Measurements from ENCODE around the gene DUS1L. TPM values are rescaled to one million over a fixed set of nuclear protein-coding genes. Genes with fewer than 3 reads are reported as not detected.

Gene DUS1L
- polyA plus RNA-seq, 1 of the 3 experiments (the other 2 are of a cell fraction): 163 TPM

DNA sequence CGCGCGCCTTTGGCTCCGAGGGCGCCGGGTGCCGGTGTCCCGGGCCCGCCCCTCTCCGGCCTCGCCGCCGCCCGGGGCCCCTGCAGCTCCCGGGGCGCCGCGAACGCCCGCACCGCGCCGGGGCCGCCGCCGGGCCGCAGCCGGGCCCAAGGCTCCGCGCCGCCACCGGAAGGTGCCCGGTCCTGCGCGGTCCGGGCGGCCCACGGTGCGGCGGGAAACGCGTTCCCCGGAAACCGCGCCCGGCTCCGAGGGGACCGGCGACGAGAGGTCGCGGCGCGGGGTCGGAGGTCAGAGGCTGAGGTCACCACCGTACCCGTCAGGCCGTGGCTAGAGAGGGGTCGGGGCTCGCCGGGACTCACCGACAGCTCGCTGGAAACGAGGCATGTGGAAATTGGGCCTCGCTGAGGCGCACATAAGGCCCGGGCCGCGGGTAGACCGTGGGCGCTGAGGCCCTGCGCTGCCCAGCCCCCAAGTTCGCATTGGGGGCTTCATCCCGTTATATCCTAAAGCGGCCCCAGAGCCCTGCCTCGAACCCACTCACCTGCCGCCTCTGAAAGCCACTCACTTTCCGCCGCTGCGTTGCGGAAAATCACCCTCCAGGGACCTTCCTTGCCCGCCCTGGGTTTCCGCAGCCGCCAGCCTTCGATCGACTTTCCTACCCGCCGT is at the start of gene DUS1L (continued):
- TF ChIP-seq MEF2A (IDR thresholded peaks at IDR 0.05; ENCODE audit: borderline replicate concordance, low read depth) (no peak), TCF12 (IDR thresholded peaks at IDR 0.05) (no peak), SIN3A (IDR thresholded peaks at IDR 0.05; ENCODE audit: borderline replicate concordance, low read depth, low read length) (peak; percentile 89; the same call in 1 of the 2 replicates), RAD21 (IDR thresholded peaks at IDR 0.05; ENCODE audit: low read length) (no peak), SMC3 (IDR thresholded peaks at IDR 0.05; ENCODE audit: low read depth, low read length) (no peak), FOXM1 (IDR thresholded peaks at IDR 0.05; ENCODE audit: low read depth) (no peak), EP300 (IDR thresholded peaks at IDR 0.05; ENCODE audit: borderline replicate concordance in 1 of 2, low read depth in 1 of 2, low read length in 1 of 2) (no peak), NFIC (IDR thresholded peaks at IDR 0.05; ENCODE audit: borderline replicate concordance) (no peak; the same call in 1 of the 2 replicates), ELF1 (IDR thresholded peaks at IDR 0.05) (0 out of 2 replicates have a peak, but pooled peaks have one; percentile 48), ZBTB33 (IDR thresholded peaks at IDR 0.05; ENCODE audit: borderline replicate concordance, low read depth) (no peak), NRF1 (IDR thresholded peaks at IDR 0.05; ENCODE audit: low read depth, low read length) (no peak)

DNA sequence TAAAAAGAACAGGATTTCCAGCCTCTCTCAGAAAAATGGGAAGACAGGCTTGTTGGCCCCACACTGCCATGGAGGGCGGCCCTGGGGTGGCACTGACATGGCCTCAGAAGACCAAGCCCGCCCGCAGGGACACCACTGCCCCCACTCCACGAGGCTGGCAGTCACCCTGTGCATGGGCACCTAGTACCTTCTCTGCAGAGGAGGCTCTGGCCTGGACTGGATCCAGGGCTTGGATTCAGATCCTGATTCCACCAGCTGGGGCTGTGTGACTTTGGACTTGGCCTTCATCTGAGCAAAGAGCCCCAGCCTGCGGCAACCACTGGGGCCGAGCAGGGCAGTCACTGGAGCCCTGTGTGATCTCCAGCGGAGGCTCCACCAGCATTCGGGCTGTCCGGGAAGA is 49.3 kb upstream of the DUS1L start:
- POLR2A ChIA-PET: interaction anchor here (1.0 kb wide), 1 partner anchor 9 kb away, joined by 3 read pairs; no protein-coding TSS in a partner anchor
- no peaks in the 10 kb centered on the region for H3K9me3 ChIP-seq
- H3K9me2 ChIP-seq: no peaks in the 10 kb centered on the region
- no peak overlapping the region for H3K27ac ChIP-seq (ENCODE audit: low read depth in 2 of 2, low read length in 1 of 2)
- H3F3A ChIP-seq (replicated peaks; ENCODE audit: insufficient read depth): peaks cover 7% of the 10 kb centered on the region
- H3K9ac ChIP-seq: no peak overlapping the region
- H3K79me2 ChIP-seq (ENCODE audit: insufficient read depth): no peaks in the 10 kb centered on the region
- H3K4me3 ChIP-seq (ENCODE audit: low read depth in 2 of 2, low read length in 1 of 2): no peak overlapping the region
- no peak overlapping the region for H3K4me2 ChIP-seq
- TF ChIP-seq RAD21 (IDR thresholded peaks at IDR 0.05; ENCODE audit: low read length) (no peak), RFX5 (IDR thresholded peaks at IDR 0.05; ENCODE audit: low read length) (no peak), TCF12 (IDR thresholded peaks at IDR 0.05) (no peak), MXI1 (IDR thresholded peaks at IDR 0.05; ENCODE audit: low read depth, low read length) (no peak), CHD2 (IDR thresholded peaks at IDR 0.05; ENCODE audit: low read length, partially characterized antibody) (no peak), JUND (IDR thresholded peaks at IDR 0.05) (no peak), FOSL2 (IDR thresholded peaks at IDR 0.05; ENCODE audit: borderline replicate concordance, low read depth) (no peak), MEF2A (IDR thresholded peaks at IDR 0.05; ENCODE audit: borderline replicate concordance, low read depth) (no peak)
- TF ChIP-seq, protein P1, sequence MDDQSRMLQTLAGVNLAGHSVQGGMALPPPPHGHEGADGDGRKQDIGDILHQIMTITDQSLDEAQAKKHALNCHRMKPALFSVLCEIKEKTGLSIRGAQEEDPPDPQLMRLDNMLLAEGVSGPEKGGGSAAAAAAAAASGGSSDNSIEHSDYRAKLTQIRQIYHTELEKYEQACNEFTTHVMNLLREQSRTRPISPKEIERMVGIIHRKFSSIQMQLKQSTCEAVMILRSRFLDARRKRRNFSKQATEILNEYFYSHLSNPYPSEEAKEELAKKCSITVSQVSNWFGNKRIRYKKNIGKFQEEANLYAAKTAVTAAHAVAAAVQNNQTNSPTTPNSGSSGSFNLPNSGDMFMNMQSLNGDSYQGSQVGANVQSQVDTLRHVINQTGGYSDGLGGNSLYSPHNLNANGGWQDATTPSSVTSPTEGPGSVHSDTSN (IDR thresholded peaks at IDR 0.05): no peak
- TF ChIP-seq, protein P2, sequence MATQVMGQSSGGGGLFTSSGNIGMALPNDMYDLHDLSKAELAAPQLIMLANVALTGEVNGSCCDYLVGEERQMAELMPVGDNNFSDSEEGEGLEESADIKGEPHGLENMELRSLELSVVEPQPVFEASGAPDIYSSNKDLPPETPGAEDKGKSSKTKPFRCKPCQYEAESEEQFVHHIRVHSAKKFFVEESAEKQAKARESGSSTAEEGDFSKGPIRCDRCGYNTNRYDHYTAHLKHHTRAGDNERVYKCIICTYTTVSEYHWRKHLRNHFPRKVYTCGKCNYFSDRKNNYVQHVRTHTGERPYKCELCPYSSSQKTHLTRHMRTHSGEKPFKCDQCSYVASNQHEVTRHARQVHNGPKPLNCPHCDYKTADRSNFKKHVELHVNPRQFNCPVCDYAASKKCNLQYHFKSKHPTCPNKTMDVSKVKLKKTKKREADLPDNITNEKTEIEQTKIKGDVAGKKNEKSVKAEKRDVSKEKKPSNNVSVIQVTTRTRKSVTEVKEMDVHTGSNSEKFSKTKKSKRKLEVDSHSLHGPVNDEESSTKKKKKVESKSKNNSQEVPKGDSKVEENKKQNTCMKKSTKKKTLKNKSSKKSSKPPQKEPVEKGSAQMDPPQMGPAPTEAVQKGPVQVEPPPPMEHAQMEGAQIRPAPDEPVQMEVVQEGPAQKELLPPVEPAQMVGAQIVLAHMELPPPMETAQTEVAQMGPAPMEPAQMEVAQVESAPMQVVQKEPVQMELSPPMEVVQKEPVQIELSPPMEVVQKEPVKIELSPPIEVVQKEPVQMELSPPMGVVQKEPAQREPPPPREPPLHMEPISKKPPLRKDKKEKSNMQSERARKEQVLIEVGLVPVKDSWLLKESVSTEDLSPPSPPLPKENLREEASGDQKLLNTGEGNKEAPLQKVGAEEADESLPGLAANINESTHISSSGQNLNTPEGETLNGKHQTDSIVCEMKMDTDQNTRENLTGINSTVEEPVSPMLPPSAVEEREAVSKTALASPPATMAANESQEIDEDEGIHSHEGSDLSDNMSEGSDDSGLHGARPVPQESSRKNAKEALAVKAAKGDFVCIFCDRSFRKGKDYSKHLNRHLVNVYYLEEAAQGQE (IDR thresholded peaks at IDR 0.05; ENCODE audit: low read depth, low read length): no peak
- H3K27me3 ChIP-seq (ENCODE audit: insufficient read depth): no peaks in the 10 kb centered on the region
- H3K36me3 ChIP-seq (replicated peaks in 1 of 2; ENCODE audit: control insufficient read depth in 1 of 2, insufficient read depth in 2 of 2, low read length in 1 of 2): peaks cover 13 to 18% of the 10 kb centered on the region in 2 experiments
- CTCF ChIA-PET: interaction anchor here (0.9 to 2.0 kb wide), 2 partner anchors 77 to 155 kb away, joined by 3 to 7 read pairs; partner anchors contain the start of gene DCXR
- DNase-seq: peak; percentile 16
- no peak overlapping the region for H2AFZ ChIP-seq (ENCODE audit: low read depth)
- no peaks in the 10 kb centered on the region for H3K4me1 ChIP-seq (ENCODE audit: control insufficient read depth in 1 of 2, insufficient read depth in 2 of 2, low read depth in 1 of 2, low read length in 1 of 2)
- WGBS (ENCODE audit: low lambda C conversion rate): 94% methylated on average over 9 of the region's 9 CpGs
- no peaks in the 10 kb centered on the region for H4K20me1 ChIP-seq (ENCODE audit: insufficient read depth)
